Progenitor cell of endocrine pancreas (in vitro differentiated cells): ENCODE measurements around the gene MTCH1. TPM values are rescaled to one million over a fixed set of nuclear protein-coding genes. Genes with fewer than 3 reads are reported as not detected.

Experiments
- DNase-seq: peaks from one replicate; pipeline ENCODE4 v3.0.0; 2021; ENCODE audit warnings: low spot score; ENCODE audit not compliant: unreplicated experiment
- H3K27ac Mint-ChIP-seq: 2 replicates; pipeline ENCODE4 v1.8.0; 2021; ENCODE audit warnings: mild to moderate bottlenecking, moderate library complexity, mixed read lengths
- H3K27me3 Mint-ChIP-seq: 2 replicates; pipeline ENCODE4 v1.8.0; 2021; ENCODE audit warnings: mixed read lengths
- H3K36me3 Mint-ChIP-seq: 2 replicates; pipeline ENCODE4 v1.8.0; 2022; ENCODE audit warnings: mixed read lengths; ENCODE audit not compliant: insufficient read depth
- H3K4me1 Mint-ChIP-seq: 2 replicates; pipeline ENCODE4 v1.8.0; 2021; ENCODE audit warnings: low read depth, mixed read lengths
- H3K4me3 Mint-ChIP-seq: 2 replicates; pipeline ENCODE4 v1.8.0; 2021; ENCODE audit warnings: low read depth, mild to moderate bottlenecking, moderate library complexity, mixed read lengths
- H3K9me3 Mint-ChIP-seq: 2 replicates; pipeline ENCODE4 v1.8.0; 2021; ENCODE audit warnings: low read depth, mixed read lengths
- CTCF ChIP-seq: fragments of 200-600 bp; sonication (generic); IDR thresholded peaks from one replicate; pipeline ENCODE4 v1.5.0; 2021; ENCODE audit warnings: antibody characterized with exemption, mild to moderate bottlenecking; ENCODE audit not compliant: unreplicated experiment
- total RNA-seq: library from RNA; stranded (reverse); gene quantifications from 2 replicates; pipeline ENCODE4 v1.2.1, GENCODE V29; 2021

MTCH1 gene
- total RNA-seq, 1 donor from 2014 or later = 145 TPM

DNA sequence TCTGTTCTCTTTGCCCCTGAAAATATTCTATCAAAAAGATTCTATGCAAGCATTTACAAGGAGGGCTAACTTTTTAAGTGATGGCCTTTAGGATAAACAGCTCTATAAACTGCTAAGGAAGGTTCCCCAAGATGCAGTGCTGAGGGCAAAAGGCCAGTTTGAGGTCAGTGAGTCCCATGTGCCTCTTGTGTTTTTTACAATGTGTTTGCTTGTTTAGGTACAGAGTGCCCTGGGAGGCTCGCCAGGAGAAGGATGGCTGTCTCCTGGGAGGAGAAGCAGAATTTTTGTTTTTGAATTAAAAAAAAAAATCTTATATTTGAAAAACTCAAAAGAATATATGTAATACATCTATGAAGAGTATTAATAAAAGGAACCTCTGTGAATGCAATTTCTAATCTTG lies 12.8 kb downstream of the MTCH1 start:
- Mint-ChIP-seq H3K9me3 (no peaks in the 10 kb centered on the region), H3K36me3 (peaks cover 22% of the 10 kb centered on the region), H3K27me3 (no peaks in the 10 kb centered on the region), H3K4me1 (no peaks in the 10 kb centered on the region), H3K27ac (no peak overlapping the region), H3K4me3 (no peak overlapping the region)
- no peak for DNase-seq
- no peak for TF ChIP-seq CTCF

GRCh38 chr6:36971921-36972673 lies 13.9 kb downstream of the MTCH1 start:
- no peaks in the 10 kb centered on the region for H3K27me3 Mint-ChIP-seq
- DNase-seq = no peak
- H3K4me3 Mint-ChIP-seq = no peak overlapping the region
- peaks cover 19% of the 10 kb centered on the region for H3K36me3 Mint-ChIP-seq
- H3K4me1 Mint-ChIP-seq = no peaks in the 10 kb centered on the region
- no peak overlapping the region for H3K27ac Mint-ChIP-seq
- H3K9me3 Mint-ChIP-seq = no peaks in the 10 kb centered on the region
- no peak for TF ChIP-seq CTCF

DNA sequence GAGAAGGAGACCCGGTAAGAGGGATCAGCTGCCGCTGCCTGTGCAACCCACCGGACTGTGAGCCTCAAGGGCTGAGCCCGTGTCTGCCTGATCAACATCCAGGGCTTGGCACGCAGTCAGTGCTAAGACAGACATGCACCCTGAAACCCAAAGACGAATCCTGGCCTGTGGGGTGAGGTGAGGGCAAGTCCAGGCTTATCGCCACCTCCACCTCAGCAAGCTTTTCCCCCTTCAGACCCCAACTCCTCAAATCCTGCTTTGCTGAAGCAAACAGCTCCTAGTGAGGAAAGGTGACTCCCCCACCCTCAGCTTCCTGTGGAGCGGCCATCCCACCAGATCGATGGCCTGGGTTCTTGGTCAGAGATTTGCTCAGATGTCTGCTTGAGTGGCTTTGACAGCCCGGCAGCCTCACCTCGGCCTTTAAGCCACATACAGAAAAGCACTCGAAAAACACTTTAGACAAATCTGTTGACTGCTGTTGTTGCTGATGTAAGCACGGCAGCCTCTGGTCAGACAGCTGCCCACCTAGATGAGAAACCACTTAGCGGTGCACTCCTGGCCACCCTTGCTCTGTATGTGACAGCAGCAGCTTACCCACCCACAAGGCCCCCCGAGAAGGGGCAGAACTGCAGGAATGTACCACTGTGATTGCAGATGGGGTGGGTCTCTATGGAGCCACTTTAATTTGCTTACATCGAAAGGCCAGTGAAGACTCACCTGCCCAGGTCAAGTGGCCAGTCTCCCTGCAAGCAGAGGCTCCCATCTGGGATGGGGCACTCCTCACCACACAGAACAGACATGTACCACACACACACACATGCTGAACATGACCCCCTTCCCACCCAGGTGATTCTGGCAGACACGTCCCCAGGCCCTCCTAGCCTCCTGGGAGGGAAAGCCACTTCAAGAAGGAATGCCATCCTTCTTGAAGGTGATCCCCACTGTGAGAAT lies 14.8 kb downstream of the MTCH1 start:
- Mint-ChIP-seq H3K9me3 (no peaks in the 10 kb centered on the region), H3K4me3 (no peak overlapping the region), H3K36me3 (peaks cover 18% of the 10 kb centered on the region), H3K27ac (no peak overlapping the region), H3K27me3 (no peaks in the 10 kb centered on the region), H3K4me1 (no peaks in the 10 kb centered on the region)
- TF ChIP-seq CTCF = no peak
- DNase-seq = no peak

DNA sequence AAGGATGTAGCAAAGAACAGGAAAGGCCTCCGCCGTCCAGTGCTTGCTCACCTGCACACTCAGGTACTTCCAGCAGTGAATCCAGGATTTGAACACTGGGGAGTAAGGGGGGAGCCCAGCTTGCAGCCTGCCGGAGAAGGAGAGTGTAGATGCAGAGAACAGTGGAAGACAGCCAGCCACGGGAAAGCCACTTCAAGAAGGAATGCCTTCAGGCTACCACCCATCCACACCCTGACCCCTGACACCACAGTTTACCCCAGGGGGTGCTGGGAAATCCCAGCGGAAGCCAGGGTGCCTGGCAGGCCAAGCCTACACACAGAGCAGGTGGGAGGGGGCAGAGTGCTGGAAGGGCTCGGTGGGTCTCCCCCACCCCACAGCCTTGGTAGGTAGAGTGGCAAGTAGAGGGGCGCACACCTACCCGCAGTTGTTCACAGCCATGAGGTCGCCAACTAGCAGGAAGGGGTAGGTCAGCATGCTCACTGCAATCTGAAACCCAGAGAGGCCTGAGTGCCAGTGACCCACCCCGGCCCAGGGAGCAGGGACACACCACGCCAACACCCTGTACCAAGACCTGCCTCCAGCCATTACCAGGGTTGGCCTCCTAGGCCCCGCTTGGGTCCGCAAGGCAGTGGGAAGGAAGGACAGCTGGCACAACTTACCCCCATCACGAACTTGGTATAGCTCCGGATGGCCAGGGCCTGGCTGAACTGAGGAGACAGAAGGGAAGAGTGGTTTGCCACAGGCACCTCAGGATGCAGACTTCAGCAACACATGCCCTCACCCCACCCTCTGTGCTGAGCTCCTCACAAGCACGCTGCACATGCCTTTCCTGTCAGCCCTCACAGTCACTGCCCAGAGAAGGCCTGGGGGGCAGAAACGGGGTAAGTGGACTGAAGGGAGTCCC lies 15.8 kb downstream of the MTCH1 start:
- no peak for DNase-seq
- H3K4me3 Mint-ChIP-seq = no peak overlapping the region
- H3K27me3 Mint-ChIP-seq = no peaks in the 10 kb centered on the region
- H3K4me1 Mint-ChIP-seq = no peaks in the 10 kb centered on the region
- H3K27ac Mint-ChIP-seq = no peak overlapping the region
- TF ChIP-seq CTCF = no peak
- H3K9me3 Mint-ChIP-seq = no peaks in the 10 kb centered on the region
- peaks cover 19% of the 10 kb centered on the region for H3K36me3 Mint-ChIP-seq
